Erythroblast (primary cell): ENCODE results near the gene PDE4D.

Source experiments
- GATA1 ChIP-seq: IDR thresholded peaks from 2 replicates; pipeline ENCODE4 v1.6.1; 2011; ENCODE audit warnings: low read depth, mild to moderate bottlenecking, control low read depth, low read length, moderate library complexity
- POLR2A ChIP-seq: IDR thresholded peaks from 2 replicates; pipeline ENCODE4 v1.6.1; 2011; ENCODE audit warnings: mild to moderate bottlenecking, low read length

GRCh38 chr5:59296317-59297264, 596.9 kb downstream of the PDE4D start:
- no peak for TF ChIP-seq POLR2A
- TF ChIP-seq GATA1, result no peak
